OCI-LY7 (cell line): Measurements from ENCODE around the gene TMEM209. TPM values are rescaled to one million over a fixed set of nuclear protein-coding genes. Genes with fewer than 3 reads are reported as not detected.

ENCODE experiments used
- BruUV-seq: library from RNA; stranded (reverse); fragments of 400-500 nt; replicated peaks from 2 replicates; lab custom pipeline; 2021; lab: Mats Ljungman, UMichigan
- CTCF ChIA-PET: fragments of 300-600 bp; sonication (Branson Sonifier 250); formaldehyde crosslinking; loops from one replicate; lab custom pipeline; 2022; ENCODE audit warnings: antibody characterized with exemption; ENCODE audit not compliant: unreplicated experiment; lab: Charles Lee
- POLR2A ChIA-PET: fragments of 300-600 bp; sonication (Branson Sonifier 250); formaldehyde crosslinking; loops from one replicate; lab custom pipeline; 2022; ENCODE audit warnings: antibody characterized with exemption; lab: Charles Lee
- DNase-seq: peaks from one replicate; pipeline ENCODE4 v3.0.0-alpha.2; 2015; ENCODE audit warnings: low spot score
- H2AFZ ChIP-seq: fragments of 200-600 bp; sonication (generic), shearing (Covaris generic); 2 replicates; pipeline ENCODE4 v1.6.1; 2014; ENCODE audit warnings: mild to moderate bottlenecking, antibody characterized with exemption, low read length, moderate library complexity
- H3K27ac ChIP-seq: fragments of 200-600 bp; sonication (generic); 2 replicates; pipeline ENCODE4 v1.5.1; 2014; ENCODE audit warnings: mixed run types, low read depth, mild to moderate bottlenecking, moderate library complexity, low read length, inconsistent platforms; ENCODE audit not compliant: poor library complexity, severe bottlenecking
- H3K36me3 ChIP-seq: fragments of 200-600 bp; sonication (generic); 2 replicates; pipeline ENCODE4 v1.6.1; 2014; ENCODE audit warnings: mild to moderate bottlenecking, antibody characterized with exemption, low read length, moderate library complexity, mixed read lengths; ENCODE audit not compliant: insufficient read depth
- H3K4me1 ChIP-seq: fragments of 200-600 bp; sonication (generic); 2 replicates; pipeline ENCODE4 v1.5.1; 2014; ENCODE audit warnings: mild to moderate bottlenecking, low read length; ENCODE audit not compliant: insufficient read depth, poor library complexity, severe bottlenecking
- H3K4me2 ChIP-seq: fragments of 200-600 bp; sonication (generic); 2 replicates; pipeline ENCODE4 v1.6.1; 2014; ENCODE audit warnings: mild to moderate bottlenecking, low read length
- H3K4me3 ChIP-seq: fragments of 200-600 bp; sonication (generic); 2 replicates; pipeline ENCODE4 v1.5.1; 2014; ENCODE audit warnings: mild to moderate bottlenecking, low read depth, low read length; ENCODE audit not compliant: poor library complexity, severe bottlenecking
- H3K79me2 ChIP-seq: fragments of 200-600 bp; sonication (generic); 2 replicates; pipeline ENCODE4 v1.6.1; 2016; ENCODE audit warnings: low read depth, mild to moderate bottlenecking, low read length, moderate library complexity, mixed read lengths; ENCODE audit not compliant: insufficient read depth
- H3K9me2 ChIP-seq: fragments of 200-600 bp; sonication (generic); 2 replicates; pipeline ENCODE4 v1.6.1; 2016; ENCODE audit warnings: mild to moderate bottlenecking, low read length, mixed read lengths; ENCODE audit not compliant: insufficient read depth
- H3K9me3 ChIP-seq: fragments of 200-600 bp; sonication (generic); 2 replicates; pipeline ENCODE4 v1.6.1; 2014; ENCODE audit warnings: mild to moderate bottlenecking, mixed run types, low read length, mixed read lengths
- H4K20me1 ChIP-seq: fragments of 200-600 bp; sonication (generic); 2 replicates; pipeline ENCODE4 v1.6.1; 2014; ENCODE audit warnings: mild to moderate bottlenecking, antibody characterized with exemption, low read length, moderate library complexity, mixed read lengths; ENCODE audit not compliant: insufficient read depth
- CTCF ChIP-seq: fragments of 200-600 bp; sonication (generic); conservative IDR thresholded peaks from 2 replicates; pipeline ENCODE4 v1.5.1; 2014; ENCODE audit warnings: mild to moderate bottlenecking, antibody characterized with exemption, low read length, moderate library complexity, mixed read lengths
- EZH2phosphoT487 ChIP-seq: fragments of 200-600 bp; sonication (generic); IDR thresholded peaks from 2 replicates; pipeline ENCODE4 v1.6.1; 2018; ENCODE audit warnings: low read depth, borderline replicate concordance, mild to moderate bottlenecking, mixed run types, antibody characterized with exemption, low read length, moderate library complexity, mixed read lengths
- intact Hi-C: fragments of 100-400 bp; cut with micrococcal nuclease; formaldehyde crosslinking; loops from one replicate; pipeline ENCODE4 v1.10.0; 2022; ENCODE audit not compliant: unreplicated experiment
- total RNA-seq, 2 experiments: library from RNA; depleted of rRNA in 1 of 2; stranded (reverse); fragments of >200 nt in 1 of 2; shearing (Covaris generic) in 1 of 2; gene quantifications; 2 replicates each; pipeline ENCODE4 v1.2.3, GENCODE V29; 2014 to 2022

Gene TMEM209
- total RNA-seq, 2 experiments from 2014 or later = 18.1 to 37.9 TPM

- no peak overlapping the region for H3K27ac ChIP-seq
- H2AFZ ChIP-seq = no peak overlapping the region
- TF ChIP-seq CTCF = no peak
- no peak for TF ChIP-seq EZH2phosphoT487
- BruUV-seq = no TSS peak
- H3K4me2 ChIP-seq = no peak overlapping the region
- no peaks in the 10 kb centered on the region for H3K79me2 ChIP-seq
- ChIA-PET CTCF (no interaction called here), POLR2A (interaction anchor here (1.7 kb wide), 1 partner anchor 8 kb away, joined by 3 read pairs; no protein-coding TSS in a partner anchor)
- H3K9me3 ChIP-seq = no peaks in the 10 kb centered on the region
- intact Hi-C loops = no loop called here
- no peaks in the 10 kb centered on the region for H3K4me1 ChIP-seq
- no peaks in the 10 kb centered on the region for H4K20me1 ChIP-seq
- peaks cover 25% of the 10 kb centered on the region for H3K36me3 ChIP-seq
- H3K4me3 ChIP-seq = no peak overlapping the region
- DNase-seq = no peak
- no peaks in the 10 kb centered on the region for H3K9me2 ChIP-seq
Observed at GRCh38 chr7:130136579-130137167, 68.5 kb downstream of the TMEM209 start.

GRCh38 chr7:130135208-130136205, 69.7 kb downstream of the TMEM209 start:
- Histone ChIP-seq H3K36me3 (peaks cover 36% of the 10 kb centered on the region), H4K20me1 (no peaks in the 10 kb centered on the region), H3K9me2 (no peaks in the 10 kb centered on the region), H3K9me3 (no peaks in the 10 kb centered on the region), H3K4me2 (no peak overlapping the region), H3K4me1 (no peaks in the 10 kb centered on the region), H3K4me3 (no peak overlapping the region), H2AFZ (no peak overlapping the region), H3K27ac (no peak overlapping the region), H3K79me2 (no peaks in the 10 kb centered on the region)
- ChIA-PET CTCF (no interaction called here), POLR2A (interaction anchor here (0.6 to 1.2 kb wide), 5 partner anchors 7 to 1125 kb away, joined by 3 to 6 read pairs (median 3); partner anchors contain the start of gene KLHDC10)
- TF ChIP-seq CTCF (no peak), EZH2phosphoT487 (no peak)
- BruUV-seq = no TSS peak
- intact Hi-C loops = no loop called here
- DNase-seq = no peak
